SW 1271 (cell line): ENCODE data around the gene PSMC1.
"Not testable (repeated sequence)": the region's sequence is repeated elsewhere in the genome, so short reads cannot be mapped to it uniquely, and the experiment has no call there.

ENCODE experiments used
- DNase-seq, 2 experiments: peaks; one replicate each; lab custom pipeline; 2025; lab: John Stamatoyannopoulos, UW

PSMC1 gene

GRCh38 chr14:90256354-90257131, at the start of gene PSMC1:
TSS of gene PSMC1 (plus strand) at chr14:90256553. CDS start at chr14:90256598, 45 bp downstream.
- peak; percentile 68 to 90 for DNase-seq

GRCh38 chr14:90213099-90213748, 43.1 kb upstream of the PSMC1 start:
- no peak for DNase-seq

GRCh38 chr14:90228478-90228877, 27.9 kb upstream of the PSMC1 start:
- no peak for DNase-seq

- not testable (repeated sequence) for DNase-seq
Observed at GRCh38 chr14:90229942-90230341, 26.4 kb upstream of the PSMC1 start.

GRCh38 chr14:90235179-90235976, 21.0 kb upstream of the PSMC1 start:
- DNase-seq = peak in 1 of 2 experiments; percentile 62

- no peak for DNase-seq
Observed at GRCh38 chr14:90239139-90239538, 17.2 kb upstream of the PSMC1 start.

- no peak for DNase-seq
Observed at GRCh38 chr14:90242444-90242843, 13.9 kb upstream of the PSMC1 start.

- DNase-seq = no peak
Observed at GRCh38 chr14:90246936-90247335, 9.4 kb upstream of the PSMC1 start.

GRCh38 chr14:90247441-90247840, 8.9 kb upstream of the PSMC1 start:
- not testable (repeated sequence) for DNase-seq

- no peak for DNase-seq
Observed at GRCh38 chr14:90248594-90248993, 7.8 kb upstream of the PSMC1 start.

- no peak for DNase-seq
Observed at GRCh38 chr14:90253826-90254225, 2.5 kb upstream of the PSMC1 start.

- no peak for DNase-seq
Observed at GRCh38 chr14:90255871-90256270, 482 bp upstream of the PSMC1 start.

- no peak for DNase-seq
Observed at GRCh38 chr14:90263748-90264449, 7.5 kb downstream of the PSMC1 start.

GRCh38 chr14:90266441-90267154, 10.2 kb downstream of the PSMC1 start:
- no peak for DNase-seq

- DNase-seq = no peak
Observed at GRCh38 chr14:90268420-90268819, 12.1 kb downstream of the PSMC1 start.

GRCh38 chr14:90272523-90272922, 16.2 kb downstream of the PSMC1 start:
- no peak for DNase-seq

- no peak for DNase-seq
Observed at GRCh38 chr14:90273532-90273931, 17.2 kb downstream of the PSMC1 start.

- peak in 1 of 2 experiments; percentile 14 for DNase-seq
Observed at GRCh38 chr14:90274019-90274418, 17.7 kb downstream of the PSMC1 start.

GRCh38 chr14:90274808-90275457, 18.6 kb downstream of the PSMC1 start:
- no peak for DNase-seq

GRCh38 chr14:90275458-90275814, 19.1 kb downstream of the PSMC1 start:
- no peak for DNase-seq

GRCh38 chr14:90275820-90276219, 19.5 kb downstream of the PSMC1 start:
- no peak for DNase-seq
